ENCODE results near the gene PSTPIP1.

The PSTPIP1 gene

GRCh38 chr15:77037388-77038209 is 42.7 kb downstream of the PSTPIP1 start:
- no peak overlapping the region for H3K4me3 ChIP-seq (replicated peaks; ENCODE audit: low read depth, low read length)
- TF ChIP-seq CTCF (IDR thresholded peaks at IDR 0.05; ENCODE audit: low read depth, low read length, missing control alignments), result no peak
- DNase-seq (ENCODE audit: extremely low read depth, low read depth), result no peak

GRCh38 chr15:77038312-77039216 is 43.6 kb downstream of the PSTPIP1 start:
- H3K4me3 ChIP-seq (replicated peaks; ENCODE audit: low read depth, low read length), result no peak overlapping the region
- no peak for TF ChIP-seq CTCF (IDR thresholded peaks at IDR 0.05; ENCODE audit: low read depth, low read length, missing control alignments)
- no peak for DNase-seq (ENCODE audit: extremely low read depth, low read depth)

- no peak for TF ChIP-seq CTCF (IDR thresholded peaks at IDR 0.05; ENCODE audit: low read depth, low read length, missing control alignments)
- no peak overlapping the region for H3K4me3 ChIP-seq (replicated peaks; ENCODE audit: low read depth, low read length)
- no peak for DNase-seq (ENCODE audit: extremely low read depth, low read depth)
These were observed 44.2 kb downstream of the PSTPIP1 start for GRCh38 chr15:77039217-77039533.

- no peak for TF ChIP-seq CTCF (IDR thresholded peaks at IDR 0.05; ENCODE audit: low read depth, low read length, missing control alignments)
- H3K4me3 ChIP-seq (replicated peaks; ENCODE audit: low read depth, low read length), result no peak overlapping the region
- no peak for DNase-seq (ENCODE audit: extremely low read depth, low read depth)
These were observed 44.9 kb downstream of the PSTPIP1 start for GRCh38 chr15:77039848-77040247.

GRCh38 chr15:77040673-77041072 is 45.7 kb downstream of the PSTPIP1 start:
- DNase-seq (ENCODE audit: extremely low read depth, low read depth), result no peak
- no peak overlapping the region for H3K4me3 ChIP-seq (replicated peaks; ENCODE audit: low read depth, low read length)
- no peak for TF ChIP-seq CTCF (IDR thresholded peaks at IDR 0.05; ENCODE audit: low read depth, low read length, missing control alignments)

- TF ChIP-seq CTCF (IDR thresholded peaks at IDR 0.05; ENCODE audit: low read depth, low read length, missing control alignments), result no peak
- DNase-seq (ENCODE audit: extremely low read depth, low read depth), result no peak
- H3K4me3 ChIP-seq (replicated peaks; ENCODE audit: low read depth, low read length), result no peak overlapping the region
These were observed 47.5 kb downstream of the PSTPIP1 start for GRCh38 chr15:77042245-77042919.

All from HFF-Myc (cell line).